ENCODE results near the gene AGBL4.

AGBL4 gene

GRCh38 chr1:48500541-48501450, 1523.0 kb downstream of the AGBL4 start:
- DNase-seq, result no peak

- no peak for DNase-seq
Observed at GRCh38 chr1:48499211-48499735, 1524.5 kb downstream of the AGBL4 start.

GRCh38 chr1:48498096-48498791, 1525.5 kb downstream of the AGBL4 start:
- peak; percentile 24 to 73 (median 50) for DNase-seq

- DNase-seq, result no peak
Observed at GRCh38 chr1:48495911-48496310, 1527.8 kb downstream of the AGBL4 start.

GRCh38 chr1:48495166-48495565, 1528.6 kb downstream of the AGBL4 start:
- no peak for DNase-seq

GRCh38 chr1:48493970-48494769, 1529.6 kb downstream of the AGBL4 start:
- DNase-seq, result no peak

- no peak for DNase-seq
Observed at GRCh38 chr1:48493041-48493440, 1530.7 kb downstream of the AGBL4 start.

- DNase-seq, result no peak
Observed at GRCh38 chr1:48492392-48492791, 1531.4 kb downstream of the AGBL4 start.

GRCh38 chr1:48488721-48489120, 1535.0 kb downstream of the AGBL4 start:
- DNase-seq, result no peak

Data from stimulated activated naive CD4-positive, alpha-beta T cell (primary cell).